Aorta (tissue), 5 donors: ENCODE measurements around the gene CNTRL. TPM values are rescaled to one million over a fixed set of nuclear protein-coding genes. Genes with fewer than 3 reads are reported as not detected.
"Not testable (repeated sequence)": the region's sequence is repeated elsewhere in the genome, so short reads cannot be mapped to it uniquely, and the experiment has no call there.

Experiments
- ATAC-seq: fragments of 200-7000 bp; cut with Tn5 transposase; one replicate; pipeline ENCODE4 v1.9.1; 2022; ENCODE audit warnings: moderate library complexity; ENCODE audit not compliant: low FRiP score
- DNase-seq, 2 donors: peaks; one replicate each; pipeline ENCODE4 v3.0.0-alpha.2; 2020
- H3K27ac ChIP-seq, 2 donors: one replicate each; pipeline ENCODE4 v1.5.1; 2013; ENCODE audit warnings: low read length in 2 of 2, mild to moderate bottlenecking in 2 of 2, moderate library complexity in 2 of 2, control low read depth in 1 of 2, inconsistent platforms in 1 of 2, low read depth in 1 of 2
- H3K27me3 ChIP-seq, 2 donors: one replicate each; pipeline ENCODE4 v1.6.1; 2013; ENCODE audit warnings: control low read depth in 1 of 2, low read length in 1 of 2, mild to moderate bottlenecking in 1 of 2, moderate library complexity in 1 of 2; ENCODE audit not compliant: insufficient read depth in 2 of 2, control insufficient read depth in 1 of 2
- H3K36me3 ChIP-seq, 2 donors: one replicate each; pipeline ENCODE4 v1.6.1; 2013; ENCODE audit warnings: control low read depth in 1 of 2, low read length in 1 of 2, mild to moderate bottlenecking in 1 of 2; ENCODE audit not compliant: insufficient read depth in 2 of 2, control insufficient read depth in 1 of 2
- H3K4me1 ChIP-seq, 2 donors: one replicate each; pipeline ENCODE4 v1.6.1; 2013; ENCODE audit warnings: low read length in 2 of 2, control low read depth in 1 of 2, mild to moderate bottlenecking in 1 of 2, moderate library complexity in 1 of 2; ENCODE audit not compliant: insufficient read depth in 2 of 2, control insufficient read depth in 1 of 2
- H3K4me3 ChIP-seq, 2 donors: one replicate each; pipeline ENCODE4 v1.5.1; 2013; ENCODE audit warnings: low read length in 2 of 2, control low read depth in 1 of 2, mild to moderate bottlenecking in 1 of 2
- H3K9me3 ChIP-seq: one replicate; pipeline ENCODE4 v1.6.1; 2013; ENCODE audit warnings: mild to moderate bottlenecking, low read length; ENCODE audit not compliant: control insufficient read depth
- WGBS, 2 donors: extraction: QIAGEN DNeasy Blood & Tissue Kit; methylation state at CpG; one replicate each; pipeline ENCODE4 v1.1.7; 2013; 5-methylcytosine and 5-hydroxymethylcytosine counted together
- intact Hi-C, 2 donors: fragments of 100-400 bp; cut with DNase I; formaldehyde crosslinking; loops; one replicate each; pipeline versions ENCODE4 v1.14.2 to v1.15.0; 2022
- long read RNA-seq, 2 donors: library from polyadenylated mRNA; unstranded; transcript quantifications; one replicate each; pipeline ENCODE4 v2.0.0, GENCODE V29; 2020 to 2021
- polyA plus RNA-seq, 2 donors: library from polyadenylated mRNA; stranded (reverse); fragments of 200-250 nt; gene quantifications; one replicate each; pipeline ENCODE4 v1.2.3, GENCODE V29; 2013
- total RNA-seq, 2 donors: library from RNA; stranded (reverse); fragmentation: NEBNext Ultra II Directional; extraction: Animal tissue kit (Norgen Biotek cat#: 25700); gene quantifications; one replicate each; pipeline ENCODE4 v1.2.1, GENCODE V29; 2021
- donor health status: healthy with polysubstance abuse.
- donor health status: Bipolar disorder and iron deficiency.
- donor health status: DM: no; HTN: no; CAD: no.
- donor health status: DM: no; HTN: no; CAD: no.
- donor health status: DM: yes; HTN: yes; CAD: no.

The CNTRL gene
- total RNA-seq (10 to 100 TPM; 18.9 to 25.8 TPM), polyA plus RNA-seq (10 to 100 TPM in 1 of 2 donors, 1 to 10 TPM in 1; 9.0 to 10.5 TPM)
- long read RNA-seq, donor 1, partial matches to known transcripts = 34 of 42 reads
- long read RNA-seq, donor 1, other reads (novel, unspliced or antisense) = 8 of 42 reads
- long read RNA-seq, donor 2, partial matches to known transcripts = 8 of 9 reads
- long read RNA-seq, donor 2, other reads (novel, unspliced or antisense) = 1 of 9 reads

- no peaks in the 10 kb centered on the region for H3K9me3 ChIP-seq
- peak; percentile 96 for ATAC-seq
- H3K4me3 ChIP-seq = peak within 1 kb of the TSS; percentile 60 to 67
- H3K4me1 ChIP-seq = no peaks in the 10 kb centered on the region
- 0 to 1% methylated on average over 83 to 85 of the region's 85 CpGs for WGBS, 2 donors
- peak; percentile 95 to 97 for DNase-seq
- H3K27ac ChIP-seq = peak within 1 kb of the TSS in 1 of 2 donors; percentile 79
- intact Hi-C loops = loop anchor here in 1 of 2 donors (5.0 kb wide), 2 partner anchors 48 to 207 kb away; no protein-coding TSS in a partner anchor
- H3K36me3 ChIP-seq = no peaks in the 10 kb centered on the region
- H3K27me3 ChIP-seq = no peaks in the 10 kb centered on the region
These were observed at the start of gene CNTRL for GRCh38 chr9:121074370-121075250. TSS of gene CNTRL (plus strand) at chr9:121074955. CDS start at chr9:121088327, 13,372 bp downstream.

GRCh38 chr9:121026260-121026691 lies 48.5 kb upstream of the CNTRL start:
- 76 to 82% methylated on average over 3 of the region's 3 CpGs for WGBS, 2 donors
- ATAC-seq = no peak

GRCh38 chr9:121026768-121027167 lies 48.0 kb upstream of the CNTRL start:
- no peak overlapping the region for H3K27ac ChIP-seq
- intact Hi-C loops = no loop called here

More at GRCh38 chr9:121026260-121026691, 48.5 kb upstream of the CNTRL start:
- H3K9me3 ChIP-seq = no peaks in the 10 kb centered on the region
- no peak overlapping the region for H3K4me3 ChIP-seq
- H3K36me3 ChIP-seq = peaks cover 0 to 2% of the 10 kb centered on the region in 2 donors
- H3K4me1 ChIP-seq = no peaks in the 10 kb centered on the region
- H3K27ac ChIP-seq = no peak overlapping the region
- no peak for DNase-seq
- H3K27me3 ChIP-seq = no peaks in the 10 kb centered on the region
- intact Hi-C loops = no loop called here

GRCh38 chr9:121028285-121028684 lies 46.5 kb upstream of the CNTRL start:
- H3K27me3 ChIP-seq, H3K9me3 ChIP-seq, DNase-seq, H3K36me3 ChIP-seq, H3K4me1 ChIP-seq, intact Hi-C loops, H3K4me3 ChIP-seq, H3K27ac ChIP-seq, ATAC-seq: not testable (repeated sequence)
- WGBS, 2 donors = 74 to 83% methylated on average over 4 of the region's 4 CpGs

More at GRCh38 chr9:121026768-121027167, 48.0 kb upstream of the CNTRL start:
- H3K27me3 ChIP-seq = no peaks in the 10 kb centered on the region
- peaks cover 0 to 2% of the 10 kb centered on the region in 2 donors for H3K36me3 ChIP-seq
- H3K9me3 ChIP-seq = no peaks in the 10 kb centered on the region
- H3K4me3 ChIP-seq = no peak overlapping the region
- DNase-seq = no peak
- no peak for ATAC-seq
- H3K4me1 ChIP-seq = no peaks in the 10 kb centered on the region

GRCh38 chr9:121029469-121029868 lies 45.3 kb upstream of the CNTRL start:
- no peaks in the 10 kb centered on the region for H3K27me3 ChIP-seq
- H3K9me3 ChIP-seq = no peaks in the 10 kb centered on the region
- no peak overlapping the region for H3K4me3 ChIP-seq
- no peak overlapping the region for H3K27ac ChIP-seq
- peaks cover 0 to 3% of the 10 kb centered on the region in 2 donors for H3K36me3 ChIP-seq
- 77 to 82% methylated on average over 1 of the region's 1 CpG for WGBS, 2 donors
- no peak for ATAC-seq
- DNase-seq = no peak
- H3K4me1 ChIP-seq = no peaks in the 10 kb centered on the region
- intact Hi-C loops = no loop called here

- DNase-seq (no peak), ATAC-seq (no peak)
- Histone ChIP-seq H3K4me3 (no peak overlapping the region), H3K9me3 (no peaks in the 10 kb centered on the region), H3K27ac (no peak overlapping the region), H3K27me3 (no peaks in the 10 kb centered on the region), H3K4me1 (no peaks in the 10 kb centered on the region), H3K36me3 (peaks cover 0 to 2% of the 10 kb centered on the region in 2 donors)
- intact Hi-C loops = no loop called here
- 81 to 86% methylated on average over 2 of the region's 2 CpGs for WGBS, 2 donors
These were observed 40.2 kb upstream of the CNTRL start for GRCh38 chr9:121034529-121034928.

- ATAC-seq, intact Hi-C loops: not testable (repeated sequence)
These were observed 39.0 kb upstream of the CNTRL start for GRCh38 chr9:121035717-121036116.

GRCh38 chr9:121038362-121038761 lies 36.4 kb upstream of the CNTRL start:
- intact Hi-C loops = no loop called here
- DNase-seq (no peak), ATAC-seq (no peak)
- H3K4me3 ChIP-seq = no peak overlapping the region
- H3K4me1 ChIP-seq = no peaks in the 10 kb centered on the region
- no peak overlapping the region for H3K27ac ChIP-seq
- no peaks in the 10 kb centered on the region for H3K27me3 ChIP-seq
- H3K36me3 ChIP-seq = no peaks in the 10 kb centered on the region
- no peaks in the 10 kb centered on the region for H3K9me3 ChIP-seq
- WGBS, 2 donors = 92 to 100% methylated on average over 2 of the region's 2 CpGs

More at GRCh38 chr9:121035717-121036116, 39.0 kb upstream of the CNTRL start:
- H3K27ac ChIP-seq, H3K36me3 ChIP-seq, H3K9me3 ChIP-seq, H3K4me1 ChIP-seq, H3K27me3 ChIP-seq, H3K4me3 ChIP-seq, DNase-seq: not testable (repeated sequence)
